Ascending aorta (tissue), 2 donors: Measurements from ENCODE around the gene CD320. TPM values are rescaled to one million over a fixed set of nuclear protein-coding genes. Genes with fewer than 3 reads are reported as not detected.

Source experiments
- DNase-seq, 2 donors: peaks; one replicate each; pipeline ENCODE4 v3.0.0-alpha.2; 2019; ENCODE audit warnings: low spot score in 2 of 2
- H3K27ac ChIP-seq, 2 donors: fragments of 200-600 bp; sonication (generic); one replicate each; pipeline ENCODE4 v1.5.1; 2016 to 2017; ENCODE audit warnings: mild to moderate bottlenecking in 1 of 2
- H3K27me3 ChIP-seq: fragments of 200-600 bp; sonication (generic); one replicate; pipeline ENCODE4 v1.5.1; 2017
- H3K36me3 ChIP-seq, 2 donors: fragments of 200-600 bp; sonication (generic); one replicate each; pipeline ENCODE4 v1.5.1; 2016
- H3K4me1 ChIP-seq, 2 donors: fragments of 200-600 bp; sonication (generic); one replicate each; pipeline ENCODE4 v1.5.1; 2016 to 2017; ENCODE audit warnings: mild to moderate bottlenecking in 1 of 2
- H3K4me3 ChIP-seq, 2 donors: fragments of 200-600 bp; sonication (generic); one replicate each; pipeline ENCODE4 v1.5.1; 2016 to 2017; ENCODE audit warnings: mild to moderate bottlenecking in 1 of 2
- H3K9me3 ChIP-seq, 2 donors: fragments of 200-600 bp; sonication (generic); one replicate each; pipeline ENCODE4 v1.5.1; 2016
- intact Hi-C: fragments of 100-400 bp; cut with DNase I; formaldehyde crosslinking; loops from one replicate; pipeline ENCODE4 v1.15.1; 2023
- total RNA-seq: library from RNA; depleted of rRNA; stranded (reverse); fragments of >200 nt; gene quantifications from one replicate; pipeline ENCODE4 v1.1.0, GENCODE V29; 2016
- TF ChIP-seq, protein P1 (sequence below), 3 experiments: fragments of 200-600 bp in 2 of 3; fragments of 450-650 bp in 1 of 3; sonication (generic) in 2 of 3; IDR thresholded peaks; one replicate each; pipeline ENCODE4 v1.5.1; 2016 to 2019; ENCODE audit warnings: antibody characterized with exemption in 3 of 3, mild to moderate bottlenecking in 1 of 3, moderate library complexity in 1 of 3

The CD320 gene
- total RNA-seq, 1 donor from 2014 or later: 263 TPM

DNA sequence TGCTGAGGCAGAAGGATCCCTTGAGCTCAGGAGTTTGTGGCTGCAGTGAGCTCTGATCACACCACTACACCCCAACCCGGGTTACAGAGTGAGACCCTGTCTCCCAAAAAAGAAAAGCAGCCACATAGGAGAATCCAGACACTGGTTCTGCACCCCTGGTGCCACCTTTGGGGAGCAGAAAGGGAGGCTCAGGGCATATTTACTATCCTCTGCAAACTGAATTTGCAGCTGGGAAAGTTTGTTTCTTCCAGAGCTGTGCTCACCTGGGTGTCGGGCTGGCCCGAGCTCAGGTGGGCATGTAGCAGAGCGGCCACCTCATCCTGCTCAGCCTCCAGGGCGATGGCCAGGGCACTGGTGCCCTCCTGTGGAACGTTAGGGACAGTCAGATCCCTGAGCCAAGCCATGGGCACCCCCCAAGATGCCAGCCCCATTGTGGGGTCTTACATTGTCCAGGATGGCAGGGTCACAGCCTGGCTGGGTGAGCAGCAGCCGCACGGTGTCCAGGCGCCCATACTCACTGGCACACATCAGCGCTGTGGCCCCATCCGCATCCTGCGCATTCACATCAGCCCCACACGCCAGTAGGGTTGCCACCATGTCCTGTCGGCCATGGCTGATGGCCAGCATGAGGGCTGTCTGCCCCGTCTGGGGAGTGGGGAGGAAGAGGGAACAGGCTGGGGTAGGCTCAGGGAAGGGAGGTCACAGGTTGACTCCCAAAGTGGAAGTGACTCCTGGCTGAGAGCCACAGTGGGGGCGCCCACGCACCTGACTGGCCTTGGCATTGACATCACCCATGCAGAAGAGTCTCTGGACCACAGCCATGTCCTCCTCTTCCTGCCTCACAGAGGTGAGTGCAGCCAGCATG lies 16.3 kb upstream of the CD320 start:
- no peak overlapping the region for H3K4me3 ChIP-seq
- H3K27ac ChIP-seq: no peak overlapping the region

DNA sequence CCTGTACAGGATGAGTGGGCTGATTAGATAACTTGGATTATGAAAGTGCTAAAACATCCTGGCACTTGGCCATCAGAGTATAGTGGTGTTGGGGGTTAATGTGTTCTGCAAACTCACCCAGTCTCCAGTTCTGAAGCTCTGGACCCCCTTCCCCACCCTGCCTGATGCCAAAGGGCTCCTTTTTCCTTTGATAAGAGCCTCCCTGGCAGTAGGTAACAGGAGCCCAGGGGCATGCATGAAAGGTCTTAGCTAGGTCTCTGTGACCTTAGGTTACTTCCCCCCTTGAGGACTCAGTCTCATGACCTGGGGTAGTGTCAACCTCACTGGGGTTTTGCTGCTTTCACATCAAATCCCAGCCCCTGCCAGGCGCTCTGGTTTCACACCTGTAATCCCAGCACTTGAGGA lies 15.6 kb upstream of the CD320 start:
- no peaks in the 10 kb centered on the region for H3K9me3 ChIP-seq

More for the DNA sequence above, 16.3 kb upstream of the CD320 start:
- Histone ChIP-seq H3K9me3 (no peaks in the 10 kb centered on the region), H3K27me3 (no peaks in the 10 kb centered on the region), H3K4me1 (peaks cover 12 to 22% of the 10 kb centered on the region in 2 donors), H3K36me3 (peaks cover 18 to 22% of the 10 kb centered on the region in 2 donors)
- intact Hi-C loops: loop anchor here (10.0 kb wide), 1 partner anchor 320 kb away; the partner anchor contains the start of gene ELAVL1
- DNase-seq: no peak
- TF ChIP-seq, protein P1, sequence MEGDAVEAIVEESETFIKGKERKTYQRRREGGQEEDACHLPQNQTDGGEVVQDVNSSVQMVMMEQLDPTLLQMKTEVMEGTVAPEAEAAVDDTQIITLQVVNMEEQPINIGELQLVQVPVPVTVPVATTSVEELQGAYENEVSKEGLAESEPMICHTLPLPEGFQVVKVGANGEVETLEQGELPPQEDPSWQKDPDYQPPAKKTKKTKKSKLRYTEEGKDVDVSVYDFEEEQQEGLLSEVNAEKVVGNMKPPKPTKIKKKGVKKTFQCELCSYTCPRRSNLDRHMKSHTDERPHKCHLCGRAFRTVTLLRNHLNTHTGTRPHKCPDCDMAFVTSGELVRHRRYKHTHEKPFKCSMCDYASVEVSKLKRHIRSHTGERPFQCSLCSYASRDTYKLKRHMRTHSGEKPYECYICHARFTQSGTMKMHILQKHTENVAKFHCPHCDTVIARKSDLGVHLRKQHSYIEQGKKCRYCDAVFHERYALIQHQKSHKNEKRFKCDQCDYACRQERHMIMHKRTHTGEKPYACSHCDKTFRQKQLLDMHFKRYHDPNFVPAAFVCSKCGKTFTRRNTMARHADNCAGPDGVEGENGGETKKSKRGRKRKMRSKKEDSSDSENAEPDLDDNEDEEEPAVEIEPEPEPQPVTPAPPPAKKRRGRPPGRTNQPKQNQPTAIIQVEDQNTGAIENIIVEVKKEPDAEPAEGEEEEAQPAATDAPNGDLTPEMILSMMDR (IDR thresholded peaks at IDR 0.05): no peak

DNA sequence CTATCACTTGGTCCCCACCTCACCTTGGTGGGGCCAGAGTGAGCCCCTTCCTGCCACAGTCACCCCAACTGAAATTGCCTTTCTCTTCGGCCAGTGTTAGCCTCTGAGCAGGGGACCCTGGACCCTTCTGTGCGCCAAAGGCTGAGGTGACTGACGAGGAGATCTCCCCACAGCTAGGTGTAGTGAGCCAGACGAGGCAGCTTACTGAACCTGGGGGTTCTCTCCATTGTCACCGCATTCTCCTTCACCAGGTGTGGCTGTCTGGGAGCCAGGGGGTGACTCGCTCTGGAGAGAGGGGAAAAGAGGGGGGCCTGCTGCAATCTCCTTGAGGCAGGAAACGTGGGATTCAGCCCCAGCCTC lies 14.5 kb upstream of the CD320 start:
- no peak overlapping the region for H3K27ac ChIP-seq

More for the DNA sequence above, 15.6 kb upstream of the CD320 start:
- peaks cover 12 to 22% of the 10 kb centered on the region in 2 donors for H3K4me1 ChIP-seq
- H3K4me3 ChIP-seq: no peak overlapping the region
- H3K27ac ChIP-seq: no peak overlapping the region
- DNase-seq: no peak
- intact Hi-C loops: loop anchor here (10.0 kb wide), 1 partner anchor 319 kb away; the partner anchor contains the start of gene ELAVL1
- H3K27me3 ChIP-seq: no peaks in the 10 kb centered on the region
- TF ChIP-seq, protein P1 (IDR thresholded peaks at IDR 0.05): no peak
- peaks cover 18 to 22% of the 10 kb centered on the region in 2 donors for H3K36me3 ChIP-seq

DNA sequence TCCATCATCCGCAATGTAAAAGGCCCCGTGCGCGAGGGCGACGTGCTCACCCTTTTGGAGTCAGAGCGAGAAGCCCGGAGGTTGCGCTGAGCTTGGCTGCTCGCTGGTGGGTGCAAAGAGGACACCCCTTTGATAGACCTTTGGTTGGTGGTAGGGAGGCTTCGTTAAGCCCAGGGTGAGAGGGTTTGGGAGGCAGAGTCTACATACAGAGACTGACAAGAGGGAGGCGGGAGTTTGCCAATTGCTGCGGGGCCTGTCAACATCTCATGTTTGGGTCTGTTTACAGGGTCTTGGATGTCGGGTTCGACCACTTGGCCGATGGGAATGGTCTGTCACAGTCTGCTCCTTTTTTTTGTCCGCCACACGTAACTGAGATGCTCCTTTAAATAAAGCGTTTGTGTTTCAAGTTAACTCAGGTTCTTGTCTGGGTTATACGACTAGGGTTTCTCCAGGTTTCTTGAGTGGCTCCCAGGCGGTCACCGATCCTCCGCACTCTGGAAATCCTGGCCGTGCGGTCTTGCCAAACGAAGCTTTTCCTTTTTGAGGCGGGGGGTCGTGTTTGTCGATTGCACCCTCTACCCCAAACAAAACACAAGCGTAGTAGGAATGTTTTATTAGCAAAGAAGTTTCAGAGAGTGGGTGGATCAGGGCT lies 14.0 kb upstream of the CD320 start:
- Histone ChIP-seq H3K4me1 (peaks cover 12 to 22% of the 10 kb centered on the region in 2 donors), H3K27me3 (no peaks in the 10 kb centered on the region), H3K36me3 (peaks cover 18 to 25% of the 10 kb centered on the region in 2 donors), H3K4me3 (peak overlapping the region; percentile 64 to 97), H3K27ac (peak overlapping the region; percentile 80 to 90), H3K9me3 (no peaks in the 10 kb centered on the region)
- intact Hi-C loops: loop anchor here (1.0 to 10.0 kb wide), 4 partner anchors 14 to 317 kb away; partner anchors contain the start of genes CD320 and ELAVL1
- no peak for DNase-seq
- TF ChIP-seq, protein P1 (IDR thresholded peaks at IDR 0.05): no peak

More for the DNA sequence above, 14.5 kb upstream of the CD320 start:
- intact Hi-C loops: loop anchor here (10.0 kb wide), 1 partner anchor 318 kb away; the partner anchor contains the start of gene ELAVL1
- H3K4me3 ChIP-seq: peak overlapping the region; percentile 64 to 97
- H3K27me3 ChIP-seq: no peaks in the 10 kb centered on the region
- H3K36me3 ChIP-seq: peaks cover 18 to 24% of the 10 kb centered on the region in 2 donors
- no peaks in the 10 kb centered on the region for H3K9me3 ChIP-seq
- no peak for DNase-seq
- H3K4me1 ChIP-seq: peaks cover 12 to 22% of the 10 kb centered on the region in 2 donors
- TF ChIP-seq, protein P1 (IDR thresholded peaks at IDR 0.05): no peak

DNA sequence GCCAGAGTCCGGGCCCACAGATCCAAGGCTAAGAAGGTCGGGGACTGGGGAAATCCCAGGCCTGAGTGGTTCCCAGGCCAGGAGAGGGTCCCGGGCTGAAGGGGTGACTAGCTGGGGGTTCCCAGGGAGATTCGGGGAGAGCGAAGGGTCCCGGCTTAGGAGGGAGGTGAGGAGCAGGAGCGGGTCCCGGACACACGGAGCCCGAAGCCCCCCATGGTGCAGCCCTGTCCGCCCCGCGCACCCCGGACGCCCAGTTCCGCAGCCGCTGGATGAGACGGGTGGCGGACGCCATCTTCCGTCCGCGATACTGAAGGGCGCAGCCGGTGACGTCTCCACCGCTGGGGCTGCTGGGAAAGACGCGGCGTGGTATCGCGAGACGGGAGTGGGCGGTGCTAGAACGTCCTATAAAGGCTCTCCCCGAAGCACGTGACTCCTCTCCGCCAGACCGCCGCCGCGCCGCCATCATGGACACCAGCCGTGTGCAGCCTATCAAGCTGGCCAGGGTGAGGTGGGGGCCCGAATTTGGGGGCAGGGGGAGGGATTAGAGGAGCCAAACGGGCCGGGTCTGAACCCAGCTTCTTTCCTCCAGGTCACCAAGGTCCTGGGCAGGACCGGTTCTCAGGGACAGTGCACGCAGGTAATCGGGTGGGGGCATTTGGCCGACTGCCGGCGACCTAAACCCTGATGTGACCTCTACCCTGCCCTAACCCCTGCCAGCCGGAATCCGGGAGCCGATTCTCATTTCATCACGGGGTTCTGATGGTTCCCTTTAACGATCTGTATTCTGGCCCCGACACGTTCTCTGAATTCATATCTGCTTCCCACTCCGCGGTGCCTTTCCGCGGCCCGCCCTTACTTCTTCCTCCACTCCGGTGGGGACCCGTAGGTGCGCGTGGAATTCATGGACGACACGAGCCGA lies 13.2 kb upstream of the CD320 start, which contains the start of the genes NDUFA7 and RPS28:
NDUFA7 (minus strand) TSS at position 309 of the 919 bp plus-strand sequence; CDS start at position 292, 17 bp downstream.
RPS28 (plus strand) TSS at position 430 of the 919 bp plus-strand sequence; CDS start at position 465, 35 bp downstream.
- TF ChIP-seq, protein P1 (IDR thresholded peaks at IDR 0.05): peak in 2 of 3 experiments; percentile 26 to 31
- peak within 1 kb of the TSS; percentile 80 to 90 for H3K27ac ChIP-seq

More for the DNA sequence above, 13.2 kb upstream of the CD320 start, which contains the start of the genes NDUFA7 and RPS28:
- Histone ChIP-seq H3K4me1 (peaks cover 12 to 22% of the 10 kb centered on the region in 2 donors), H3K9me3 (no peaks in the 10 kb centered on the region), H3K4me3 (peak within 1 kb of the TSS; percentile 64 to 97), H3K27me3 (no peaks in the 10 kb centered on the region), H3K36me3 (peaks cover 18 to 27% of the 10 kb centered on the region in 2 donors)
- intact Hi-C loops: loop anchor here (1.0 to 10.0 kb wide), 4 partner anchors 13 to 317 kb away; partner anchors contain the start of genes CD320 and ELAVL1
- DNase-seq: peak; percentile 79 to 98
